Urinary bladder (tissue), 4 donors: ENCODE data around the gene PITPNC1. TPM values are rescaled to one million over a fixed set of nuclear protein-coding genes. Genes with fewer than 3 reads are reported as not detected.

ENCODE experiments used
- DNase-seq: peaks from one replicate; pipeline ENCODE4 v3.0.0-alpha.2; 2015; ENCODE audit errors: extremely low spot score
- H3K27ac ChIP-seq: one replicate; pipeline ENCODE4 v1.5.1; 2013; ENCODE audit warnings: low read depth, mild to moderate bottlenecking, moderate library complexity
- H3K36me3 ChIP-seq: one replicate; pipeline ENCODE4 v1.6.1; 2013; ENCODE audit warnings: mild to moderate bottlenecking, moderate library complexity; ENCODE audit not compliant: insufficient read depth
- H3K4me1 ChIP-seq: one replicate; pipeline ENCODE4 v1.6.1; 2013; ENCODE audit warnings: mild to moderate bottlenecking, moderate library complexity; ENCODE audit not compliant: insufficient read depth
- H3K4me3 ChIP-seq: one replicate; pipeline ENCODE4 v1.5.1; 2013; ENCODE audit warnings: low read depth, low read length
- WGBS: extraction: QIAGEN DNeasy Blood & Tissue Kit; methylation state at CpG from one replicate; pipeline ENCODE4 v1.1.7; 2013; 5-methylcytosine and 5-hydroxymethylcytosine counted together
- polyA plus RNA-seq: library from polyadenylated mRNA; stranded (reverse); fragments of 200-250 nt; gene quantifications from one replicate; pipeline ENCODE4 v1.2.3, GENCODE V29; 2013
- total RNA-seq: library from RNA; depleted of rRNA; stranded (reverse); fragments of >200 nt; gene quantifications from one replicate; pipeline ENCODE4 v1.2.3, GENCODE V29; 2014
- donor health status: healthy with polysubstance abuse.
- donor health status: healthy.

PITPNC1 gene
- total and polyA plus RNA-seq, 2 donors, result 9.3 to 13.4 TPM

GRCh38 chr17:67521775-67522069, 144.6 kb downstream of the PITPNC1 start:
- 74% methylated on average over 9 of the region's 9 CpGs for WGBS
- H3K4me3 ChIP-seq, result no peak overlapping the region
- no peak overlapping the region for H3K27ac ChIP-seq
- no peak for DNase-seq
- H3K4me1 ChIP-seq, result no peaks in the 10 kb centered on the region
- no peaks in the 10 kb centered on the region for H3K36me3 ChIP-seq

- Histone ChIP-seq H3K4me1 (no peaks in the 10 kb centered on the region), H3K27ac (no peak overlapping the region), H3K36me3 (no peaks in the 10 kb centered on the region), H3K4me3 (no peak overlapping the region)
- 84% methylated on average over 5 of the region's 5 CpGs for WGBS
- DNase-seq, result no peak
Observed at GRCh38 chr17:67523101-67523500, 146.0 kb downstream of the PITPNC1 start.

- DNase-seq, result no peak
- Histone ChIP-seq H3K36me3 (no peaks in the 10 kb centered on the region), H3K4me1 (no peaks in the 10 kb centered on the region), H3K4me3 (no peak overlapping the region), H3K27ac (no peak overlapping the region)
- 89% methylated on average over 14 of the region's 14 CpGs for WGBS
Observed at GRCh38 chr17:67525239-67526135, 148.4 kb downstream of the PITPNC1 start.

- Histone ChIP-seq H3K36me3 (no peaks in the 10 kb centered on the region), H3K4me1 (no peaks in the 10 kb centered on the region), H3K27ac (no peak overlapping the region), H3K4me3 (no peak overlapping the region)
- no peak for DNase-seq
- WGBS, result 94% methylated on average over 4 of the region's 4 CpGs
Observed at GRCh38 chr17:67526700-67527099, 149.6 kb downstream of the PITPNC1 start.

DNA sequence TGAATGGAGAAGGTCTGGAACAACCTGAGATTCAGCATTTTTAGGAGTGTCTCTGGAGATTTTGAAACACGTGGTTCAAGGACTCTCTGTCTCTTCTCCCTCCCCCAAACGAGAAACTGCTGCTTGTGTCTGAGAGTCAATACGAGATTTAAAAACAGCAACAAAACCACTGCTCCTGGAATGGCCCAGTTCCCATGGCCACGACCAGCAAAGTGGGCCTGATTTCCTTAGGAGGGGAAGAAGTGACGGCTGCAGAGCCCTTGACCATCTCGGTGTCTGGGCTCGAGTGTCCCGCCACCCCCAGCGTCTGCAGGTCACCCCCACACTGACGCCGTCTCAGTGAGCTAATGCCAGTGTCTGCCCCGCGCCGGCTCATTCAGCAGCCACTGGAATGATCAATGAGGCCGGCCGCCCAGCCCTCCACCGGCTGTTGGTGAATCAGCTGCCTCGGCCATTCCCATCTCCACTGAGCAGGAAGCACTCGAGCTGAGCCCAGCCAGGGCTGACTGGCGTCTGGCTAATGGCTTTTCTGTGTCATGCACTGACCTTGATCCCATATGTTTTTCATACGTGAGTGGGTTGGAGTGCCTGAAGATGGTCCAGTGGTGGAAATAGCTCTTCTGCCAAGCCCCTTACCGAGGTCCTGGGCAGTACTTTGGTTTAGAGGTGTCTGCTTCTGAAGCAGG, 151.8 kb downstream of the PITPNC1 start:
- 12% methylated on average over 22 of the region's 22 CpGs for WGBS

GRCh38 chr17:67531291-67531690, 154.2 kb downstream of the PITPNC1 start:
- 53% methylated on average over 12 of the region's 12 CpGs for WGBS
- no peak overlapping the region for H3K4me3 ChIP-seq
- no peak overlapping the region for H3K27ac ChIP-seq
- no peaks in the 10 kb centered on the region for H3K36me3 ChIP-seq
- DNase-seq, result no peak
- H3K4me1 ChIP-seq, result no peaks in the 10 kb centered on the region

More for the DNA sequence above, 151.8 kb downstream of the PITPNC1 start:
- no peak overlapping the region for H3K4me3 ChIP-seq
- H3K27ac ChIP-seq, result no peak overlapping the region
- no peak for DNase-seq
- no peaks in the 10 kb centered on the region for H3K36me3 ChIP-seq
- no peaks in the 10 kb centered on the region for H3K4me1 ChIP-seq

- WGBS, result 66% methylated on average over 10 of the region's 10 CpGs
Observed at GRCh38 chr17:67532326-67532871, 155.3 kb downstream of the PITPNC1 start.

DNA sequence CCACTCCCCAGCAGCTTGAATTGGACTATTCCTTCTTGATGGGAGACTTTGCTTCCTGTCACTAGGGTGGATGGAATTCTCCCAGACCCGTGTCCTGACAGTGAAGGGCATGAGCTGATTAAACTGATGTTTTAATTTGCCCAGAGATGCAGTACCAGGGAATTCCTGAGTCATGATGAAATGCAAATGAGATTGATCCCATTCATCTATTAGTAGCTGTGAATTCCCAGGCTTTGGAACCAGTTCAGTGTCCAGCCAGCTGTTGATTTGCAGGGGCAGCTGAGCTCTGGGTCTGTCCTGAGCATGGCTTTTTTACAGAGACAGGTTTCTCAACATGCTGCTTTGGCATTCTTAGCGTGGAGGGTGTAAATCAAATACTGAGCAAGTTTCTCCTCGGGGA, 157.9 kb downstream of the PITPNC1 start:
- no peak overlapping the region for H3K4me3 ChIP-seq
- no peaks in the 10 kb centered on the region for H3K4me1 ChIP-seq
- WGBS, result 71% methylated on average over 3 of the region's 3 CpGs
- H3K27ac ChIP-seq, result no peak overlapping the region
- DNase-seq, result no peak
- H3K36me3 ChIP-seq, result no peaks in the 10 kb centered on the region

More at GRCh38 chr17:67532326-67532871, 155.3 kb downstream of the PITPNC1 start:
- H3K4me3 ChIP-seq, result no peak overlapping the region
- H3K36me3 ChIP-seq, result no peaks in the 10 kb centered on the region
- no peak overlapping the region for H3K27ac ChIP-seq
- DNase-seq, result no peak
- no peaks in the 10 kb centered on the region for H3K4me1 ChIP-seq

- 80% methylated on average over 11 of the region's 11 CpGs for WGBS
- Histone ChIP-seq H3K36me3 (no peaks in the 10 kb centered on the region), H3K27ac (no peak overlapping the region), H3K4me3 (no peak overlapping the region), H3K4me1 (no peaks in the 10 kb centered on the region)
- DNase-seq, result no peak
Observed at GRCh38 chr17:67542219-67543114, 165.4 kb downstream of the PITPNC1 start.

DNA sequence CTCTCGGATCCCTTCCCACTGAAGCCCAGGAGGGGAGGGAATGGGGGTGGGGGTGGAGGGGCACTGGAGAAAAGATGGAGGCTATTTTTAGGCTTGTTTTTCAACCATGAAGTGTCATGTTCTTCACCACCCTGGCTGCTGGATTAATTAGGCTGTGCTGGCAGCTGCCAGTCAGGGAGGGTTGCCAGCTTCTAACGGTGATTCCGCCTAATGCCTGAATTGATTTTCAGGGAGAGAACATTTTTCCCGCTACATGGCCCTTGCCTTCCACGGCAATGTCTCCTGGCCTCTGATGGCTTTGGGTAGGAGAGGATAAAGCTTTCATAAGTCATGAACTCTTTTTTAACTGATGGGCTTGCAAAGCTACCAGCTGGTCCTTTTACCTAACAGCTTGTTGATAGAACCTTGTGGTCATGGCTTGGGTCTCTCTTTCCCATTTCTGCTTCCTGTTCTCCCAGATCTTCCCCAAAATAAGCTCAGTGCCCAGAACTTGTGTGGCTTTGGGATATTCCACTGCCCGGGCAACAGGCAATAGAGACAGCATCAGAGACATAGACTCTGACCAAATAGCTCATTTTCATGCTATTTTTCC, 167.4 kb downstream of the PITPNC1 start:
- Histone ChIP-seq H3K4me3 (no peak overlapping the region), H3K36me3 (no peaks in the 10 kb centered on the region), H3K27ac (no peak overlapping the region), H3K4me1 (no peaks in the 10 kb centered on the region)
- DNase-seq, result no peak
- WGBS, result 83% methylated on average over 6 of the region's 6 CpGs

- Histone ChIP-seq H3K4me3 (no peak overlapping the region), H3K36me3 (no peaks in the 10 kb centered on the region), H3K27ac (no peak overlapping the region), H3K4me1 (no peaks in the 10 kb centered on the region)
- WGBS, result 51% methylated on average over 11 of the region's 11 CpGs
- no peak for DNase-seq
Observed at GRCh38 chr17:67546578-67547527, 169.8 kb downstream of the PITPNC1 start.

GRCh38 chr17:67548693-67549092, 171.6 kb downstream of the PITPNC1 start:
- 97% methylated on average over 3 of the region's 3 CpGs for WGBS
- Histone ChIP-seq H3K36me3 (no peaks in the 10 kb centered on the region), H3K27ac (no peak overlapping the region)

More at GRCh38 chr17:67548693-67549092, 171.6 kb downstream of the PITPNC1 start:
- H3K4me1 ChIP-seq, result no peaks in the 10 kb centered on the region
- H3K4me3 ChIP-seq, result no peak overlapping the region
- no peak for DNase-seq
